Stimulated activated CD4-positive, alpha-beta T cell treated with anti-CD3 and anti-CD28 coated beads, Interleukin-12 subunit alpha, Interleukin-12 subunit beta, amount 100 ng/mL, for 24 hours (primary cell): Measurements from ENCODE around the gene CABP2.
"Not testable (repeated sequence)": the region's sequence is repeated elsewhere in the genome, so short reads cannot be mapped to it uniquely, and the experiment has no call there.

Experiments
- DNase-seq, 2 experiments: peaks; one replicate each; pipeline ENCODE4 v3.0.0-alpha.2; 2020; ENCODE audit warnings: low read depth in 2 of 2

Gene CABP2

DNA sequence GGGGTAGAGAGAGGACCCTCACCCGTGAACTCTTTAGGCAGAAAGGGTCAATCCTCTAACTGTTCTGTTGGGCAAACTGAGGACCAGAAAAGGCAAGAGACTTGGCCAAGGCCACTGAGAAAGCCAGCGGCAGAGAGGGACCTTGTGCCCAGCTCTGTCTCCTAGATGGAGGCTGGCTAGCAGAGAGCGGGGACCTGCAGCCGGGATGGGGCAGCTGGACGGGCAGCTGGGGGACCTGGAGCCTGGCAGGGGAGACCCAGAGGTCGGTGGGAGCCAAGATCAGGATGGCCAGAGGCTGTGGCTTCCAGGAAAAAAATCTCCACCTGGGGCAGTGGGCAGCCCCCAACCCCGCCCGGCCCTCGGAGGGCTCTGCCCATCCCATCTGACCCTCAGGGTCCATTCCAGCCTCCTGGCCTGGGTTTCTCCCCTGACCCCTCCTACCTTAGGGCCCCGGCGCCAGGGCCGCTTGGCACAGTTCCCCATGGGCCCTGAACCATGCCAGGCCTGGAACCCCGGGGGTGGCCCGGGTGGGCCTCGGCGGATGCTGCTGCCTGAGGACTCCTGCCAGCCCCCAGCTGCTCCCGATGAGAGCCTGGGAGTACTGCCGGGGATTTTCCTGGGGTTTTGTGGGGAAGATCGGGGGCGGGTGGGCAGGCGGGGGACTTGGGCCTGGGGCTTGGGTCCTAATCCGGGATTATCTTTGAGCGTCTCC lies at the start of gene CABP2:
Gene CABP2, minus strand, starts transcription at position 603 of the 712 bp plus-strand sequence. Its CDS starts 120 bp downstream, at position 483.
- no peak for DNase-seq

DNA sequence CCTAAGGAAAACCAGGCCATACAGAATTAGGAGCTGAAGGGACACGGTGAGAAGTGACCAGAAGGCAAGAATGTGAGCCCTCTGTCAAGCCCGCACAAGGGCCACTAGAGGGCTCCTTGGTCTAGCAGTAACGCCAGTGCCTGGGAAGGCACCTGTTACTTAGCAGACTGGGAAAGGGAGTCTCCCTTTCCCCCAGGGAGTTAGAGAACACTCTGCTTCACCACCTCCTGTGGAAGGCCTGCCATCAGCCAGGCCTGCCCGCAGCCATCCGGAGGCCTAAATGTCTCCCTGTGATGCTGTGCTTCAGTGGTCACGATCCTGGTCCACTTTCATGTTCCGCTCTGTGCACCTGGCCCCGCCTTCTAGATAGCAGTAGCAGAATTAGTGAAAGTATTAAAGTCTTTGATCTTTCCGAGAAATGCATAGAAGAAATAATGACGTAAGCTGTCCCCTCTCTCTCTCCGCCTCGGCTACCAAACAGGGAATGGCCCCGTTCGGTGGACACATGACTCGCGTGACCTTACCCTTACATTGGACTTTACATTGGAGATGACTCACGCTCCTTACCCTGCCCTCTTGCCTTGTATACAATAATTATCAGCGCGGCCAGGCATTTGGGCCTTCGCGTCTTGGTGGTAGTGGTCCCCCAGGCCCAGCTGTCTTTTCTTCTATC lies 49.6 kb upstream of the CABP2 start:
- DNase-seq: peak in 1 of 2 experiments; percentile 24

DNA sequence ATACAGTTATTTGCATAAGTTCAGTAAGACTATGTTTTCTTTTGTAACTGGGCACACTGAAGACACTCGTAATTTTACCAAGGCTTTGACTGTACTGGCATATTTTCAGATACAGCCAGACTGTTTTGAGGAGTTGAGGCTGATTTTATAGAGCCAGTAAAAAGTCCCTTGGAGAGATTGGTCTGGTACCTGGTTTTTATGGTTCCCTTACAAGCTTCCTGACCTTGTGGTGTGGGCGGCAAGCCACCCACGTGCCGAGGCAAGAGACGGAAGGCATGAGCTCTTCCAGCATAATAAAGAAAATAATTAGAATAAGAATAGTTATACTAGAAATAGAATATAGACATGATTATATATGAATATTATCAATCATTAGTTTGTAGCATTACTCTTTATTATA lies 49.1 kb upstream of the CABP2 start:
- no peak for DNase-seq

DNA sequence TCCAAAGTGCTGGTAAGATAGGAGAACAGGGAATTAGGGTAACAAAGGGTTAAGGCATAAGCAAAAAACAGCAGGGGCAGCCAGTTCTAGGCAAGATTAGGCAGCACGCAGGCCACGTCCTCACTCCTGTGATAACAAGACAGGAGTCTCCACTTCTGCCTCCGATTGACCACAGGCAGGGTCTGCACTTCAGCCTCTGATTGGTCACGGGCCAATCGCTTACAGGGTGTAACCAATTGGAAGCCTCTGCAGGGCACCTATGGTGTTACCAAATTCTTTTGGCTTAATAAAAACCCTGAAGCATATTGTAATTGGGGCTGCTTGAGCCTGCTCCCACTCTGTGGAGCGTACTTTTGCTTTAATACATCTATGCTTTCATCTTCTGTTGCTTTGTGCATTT lies 48.2 kb upstream of the CABP2 start:
- no peak for DNase-seq

DNA sequence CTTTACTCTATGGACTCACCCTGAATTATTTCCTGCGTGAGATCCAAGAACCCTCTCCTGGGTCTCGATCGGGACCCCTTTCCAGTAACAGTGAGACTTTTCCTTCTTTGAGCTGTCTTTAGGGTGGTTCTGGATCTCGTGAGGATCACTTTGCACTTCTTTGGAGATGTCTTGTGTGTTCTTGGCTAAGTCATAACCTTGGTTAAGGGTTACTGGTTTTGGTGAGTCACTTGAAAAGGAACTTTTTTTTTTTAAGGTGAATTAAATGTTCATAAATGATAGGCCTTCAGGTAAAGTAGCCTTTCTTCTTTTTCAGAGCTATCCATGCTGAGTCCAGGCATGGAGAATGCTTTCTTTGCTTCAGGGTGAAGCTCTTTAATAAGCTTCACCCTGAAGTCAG lies 41.0 kb upstream of the CABP2 start:
- no peak for DNase-seq

DNA sequence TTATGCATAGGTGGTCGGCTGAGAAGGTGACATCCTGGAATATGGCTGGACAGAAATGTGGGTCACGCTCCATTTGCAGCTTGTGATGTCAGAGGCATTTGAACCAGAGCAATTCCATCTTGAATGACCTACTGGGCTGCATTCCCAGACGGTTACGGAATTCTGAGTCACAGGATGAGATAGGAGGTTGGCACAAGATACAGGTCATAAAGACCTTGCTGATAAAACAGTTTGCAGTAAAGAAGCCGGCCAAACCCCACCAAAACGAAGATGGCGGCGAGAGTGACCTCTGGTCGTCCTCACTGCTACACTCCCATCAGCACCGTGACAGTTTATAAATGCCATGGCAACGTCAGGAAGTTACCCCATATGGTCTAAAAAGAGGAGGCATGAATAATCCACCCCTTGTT lies 40.5 kb upstream of the CABP2 start:
- not testable (repeated sequence) for DNase-seq

DNA sequence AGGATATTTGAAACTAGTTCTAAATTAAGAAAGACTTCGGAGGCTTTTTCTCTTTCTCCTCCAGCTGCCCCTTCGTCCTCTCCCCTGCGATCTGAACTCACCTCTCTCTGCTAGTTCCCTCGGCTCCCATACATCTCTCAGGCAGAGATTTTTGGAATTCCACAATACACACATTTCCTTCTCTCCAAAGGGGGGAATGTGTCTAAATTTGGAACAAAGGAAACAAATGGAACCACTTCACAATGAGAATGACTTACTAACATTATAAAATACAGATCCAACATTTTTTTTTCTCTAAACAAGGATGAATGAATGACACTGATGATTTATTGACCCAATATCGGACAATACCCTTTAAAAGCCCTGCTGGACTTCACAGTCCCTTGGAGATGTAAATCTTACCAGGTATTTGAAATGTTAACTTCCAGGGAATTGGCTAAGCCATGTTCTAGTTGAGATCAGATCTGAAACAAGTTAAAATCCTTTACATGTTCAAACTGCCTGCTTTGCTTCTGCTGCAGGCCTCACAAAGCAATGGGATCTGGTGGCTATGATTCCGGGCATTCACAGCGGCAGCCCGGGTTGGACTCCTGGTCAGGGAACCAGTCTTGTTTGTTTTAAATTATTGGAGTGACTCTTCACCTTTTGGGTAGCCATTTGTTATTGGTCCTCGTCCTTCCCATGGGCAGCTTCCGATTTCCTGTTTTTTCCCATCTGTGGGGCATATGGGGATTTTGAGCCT lies 39.9 kb upstream of the CABP2 start:
- DNase-seq: no peak

DNA sequence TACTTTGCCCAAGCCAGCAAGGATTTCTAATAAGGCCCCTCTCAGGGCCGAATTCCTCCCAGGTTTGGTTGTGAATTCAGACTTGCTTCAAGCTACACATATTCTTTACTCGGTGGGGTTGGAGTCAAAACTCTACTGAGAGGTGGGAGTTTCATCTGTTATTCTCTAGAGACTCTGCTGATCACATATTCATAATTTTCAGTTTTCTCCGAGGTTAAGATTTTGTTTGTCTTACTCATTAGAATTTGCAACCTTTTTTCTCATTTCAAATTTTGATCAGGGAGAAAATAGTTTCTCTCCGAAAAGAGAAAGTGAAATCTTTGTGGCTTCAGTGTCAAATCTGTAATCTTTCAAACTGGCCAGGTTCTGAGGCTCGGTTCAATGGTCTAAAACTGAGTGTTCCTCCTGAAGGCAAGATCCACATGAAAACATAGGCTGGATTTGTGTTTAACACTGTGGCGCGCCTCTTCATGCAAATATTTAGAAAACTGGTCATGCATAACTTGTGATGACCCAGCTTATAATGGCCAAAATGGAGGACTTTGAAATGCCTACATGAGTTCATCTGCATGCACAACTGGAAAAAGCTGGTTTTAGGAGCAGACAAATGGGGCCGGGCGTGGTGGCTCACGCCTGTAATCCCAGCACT lies 38.8 kb upstream of the CABP2 start:
- DNase-seq: no peak

DNA sequence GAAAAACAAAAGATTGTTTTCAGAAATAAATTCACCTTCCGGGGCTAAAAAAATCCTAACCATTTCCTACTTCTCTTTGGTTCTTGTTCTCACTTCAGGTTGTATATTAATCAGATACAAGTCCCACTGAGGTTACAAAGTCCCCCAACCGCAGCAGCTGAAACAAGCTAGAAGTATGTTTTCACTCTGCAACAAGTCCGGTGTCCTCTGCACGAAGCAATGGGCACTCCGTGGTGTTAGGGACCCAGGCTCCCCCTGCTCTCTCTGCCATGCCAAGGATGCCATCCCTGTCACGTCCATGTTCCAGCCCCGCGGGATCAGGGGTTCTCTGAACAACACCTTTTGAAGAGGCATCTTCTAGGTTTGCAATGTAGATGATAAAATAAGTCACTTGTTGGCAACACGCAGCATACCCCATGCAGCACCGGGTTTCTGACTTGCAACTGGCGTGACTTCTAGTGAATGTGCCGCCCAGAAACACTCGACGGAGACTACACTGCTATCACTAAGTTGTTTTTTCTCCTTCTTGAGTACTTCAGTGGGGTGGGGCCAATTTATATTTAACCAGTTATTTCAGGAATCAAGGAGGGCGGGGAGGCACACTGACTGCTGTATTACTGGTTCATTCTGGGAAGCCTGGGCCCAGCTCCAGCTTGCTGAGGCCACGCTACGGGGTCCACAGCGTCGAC lies 35.0 kb upstream of the CABP2 start:
- no peak for DNase-seq

DNA sequence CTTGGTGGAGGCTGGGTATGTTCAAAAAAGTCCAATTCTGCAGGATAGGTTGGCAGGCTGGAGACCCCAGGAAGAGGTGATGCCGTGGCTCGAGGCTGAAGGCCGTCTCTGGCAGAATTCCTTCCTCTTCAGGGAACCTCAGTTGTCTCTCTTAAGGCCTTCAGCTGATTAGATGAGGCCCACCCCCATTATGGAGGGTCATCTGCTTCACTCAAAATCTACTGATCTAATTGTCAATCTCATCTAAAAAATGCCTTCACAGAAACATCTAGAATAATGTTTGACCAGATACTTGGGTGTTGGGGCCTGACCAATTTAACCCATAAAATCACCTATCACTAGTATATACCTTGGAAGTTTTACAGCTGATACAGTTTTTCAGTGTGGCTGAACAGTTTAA lies 33.0 kb upstream of the CABP2 start:
- no peak for DNase-seq

DNA sequence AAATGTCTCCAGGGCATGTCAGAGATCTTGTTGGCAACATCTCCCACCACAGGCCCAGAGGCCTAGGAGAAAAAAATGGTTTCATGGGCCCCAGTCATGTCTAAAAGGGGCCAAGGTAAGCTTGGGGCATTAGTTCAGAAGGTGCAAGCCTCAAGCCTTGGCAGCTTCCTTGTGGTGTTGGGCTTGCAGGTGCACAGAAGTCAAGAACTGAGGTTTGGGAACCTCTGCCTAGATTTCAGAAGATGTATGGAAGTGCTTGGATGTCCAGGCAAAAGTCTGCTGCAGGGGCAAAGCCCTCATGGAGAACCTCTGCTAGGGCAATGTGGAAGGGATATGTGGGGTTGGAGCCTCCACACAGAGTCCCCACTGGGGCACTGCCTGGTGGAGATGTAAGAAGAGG lies 28.5 kb upstream of the CABP2 start:
- not testable (repeated sequence) for DNase-seq

DNA sequence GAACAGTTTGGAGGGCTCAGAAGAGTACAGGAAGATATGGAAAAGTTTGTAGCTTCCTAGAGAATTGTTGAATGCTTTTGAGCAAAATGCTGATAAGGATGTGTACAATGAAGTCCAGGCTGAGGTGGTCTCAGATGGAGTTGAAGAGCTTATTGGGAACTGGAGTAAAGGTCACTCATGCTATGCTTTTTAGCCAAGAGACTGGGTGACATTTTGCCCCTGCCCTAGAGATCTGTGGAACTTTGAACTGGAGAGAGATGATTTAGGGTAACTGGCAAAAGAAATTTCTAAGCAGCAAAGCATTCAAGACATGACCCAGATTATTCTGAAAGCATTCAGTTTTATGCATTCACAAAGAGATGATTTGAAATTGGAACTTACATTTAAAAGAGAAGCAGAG lies 27.9 kb upstream of the CABP2 start:
- no peak for DNase-seq

DNA sequence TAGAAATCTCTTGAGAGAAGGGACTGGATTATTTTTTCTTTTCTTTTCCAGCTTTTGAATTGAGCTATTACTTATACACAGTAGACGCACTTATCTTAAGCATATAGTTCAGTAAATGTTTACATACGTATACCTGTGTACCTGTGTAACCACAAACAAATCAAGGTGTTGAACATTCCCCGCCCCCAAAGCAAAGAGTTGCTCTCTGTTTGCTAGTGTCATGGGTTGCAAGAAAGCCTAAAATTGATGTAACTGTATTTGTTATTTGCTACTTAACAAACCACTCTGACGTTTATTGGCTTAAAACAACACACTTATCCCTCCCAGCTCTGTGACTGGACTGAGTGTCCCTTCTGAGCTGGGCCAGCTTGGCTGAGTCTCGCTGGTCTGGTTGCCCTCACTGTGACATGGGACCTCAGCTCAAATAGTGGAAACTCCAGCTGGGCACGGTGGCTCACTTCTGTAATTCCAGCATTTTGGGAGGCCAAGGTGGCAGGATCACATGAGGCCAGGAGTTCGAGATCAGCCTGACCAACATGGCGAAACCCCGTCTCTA lies 25.4 kb upstream of the CABP2 start:
- DNase-seq: no peak

DNA sequence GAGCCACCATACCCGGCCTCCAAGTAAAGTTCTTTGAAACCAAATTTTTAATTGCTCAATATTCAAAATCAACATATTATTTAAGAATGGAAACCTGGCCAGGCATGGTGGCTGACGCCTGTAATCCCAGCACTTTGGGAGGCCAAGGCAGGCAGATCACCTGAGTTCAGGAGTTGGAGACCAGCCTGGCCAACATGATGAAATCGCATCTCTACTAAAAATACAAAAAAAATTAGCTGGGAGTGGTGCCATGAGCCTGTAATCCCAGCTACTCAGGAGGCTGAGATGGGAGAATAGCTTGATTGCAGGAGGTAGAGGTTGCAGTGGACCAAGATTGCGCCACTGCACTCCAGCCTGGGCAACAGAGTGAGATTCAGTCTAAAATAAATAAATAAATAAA lies 24.9 kb upstream of the CABP2 start:
- not testable (repeated sequence) for DNase-seq

DNA sequence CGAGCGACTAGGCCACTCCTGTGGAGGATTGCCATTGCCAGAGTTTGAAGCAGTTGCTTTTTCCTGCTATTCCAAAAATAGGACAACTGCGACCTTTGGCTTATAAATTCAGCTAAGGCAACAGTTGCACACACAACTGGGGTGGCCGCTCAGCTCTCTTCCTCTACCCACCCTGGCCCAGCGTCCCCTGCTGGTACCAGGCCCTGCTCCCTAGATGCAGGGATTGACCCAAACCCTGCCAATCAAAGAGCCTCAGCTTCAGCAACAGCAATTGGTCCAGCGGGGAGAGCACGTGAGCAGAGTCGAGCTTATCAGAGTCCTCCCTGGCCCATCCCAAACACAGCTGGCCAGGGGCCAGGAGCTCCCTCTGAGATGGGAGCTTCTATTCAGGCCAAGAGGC lies 22.0 kb upstream of the CABP2 start:
- no peak for DNase-seq

DNA sequence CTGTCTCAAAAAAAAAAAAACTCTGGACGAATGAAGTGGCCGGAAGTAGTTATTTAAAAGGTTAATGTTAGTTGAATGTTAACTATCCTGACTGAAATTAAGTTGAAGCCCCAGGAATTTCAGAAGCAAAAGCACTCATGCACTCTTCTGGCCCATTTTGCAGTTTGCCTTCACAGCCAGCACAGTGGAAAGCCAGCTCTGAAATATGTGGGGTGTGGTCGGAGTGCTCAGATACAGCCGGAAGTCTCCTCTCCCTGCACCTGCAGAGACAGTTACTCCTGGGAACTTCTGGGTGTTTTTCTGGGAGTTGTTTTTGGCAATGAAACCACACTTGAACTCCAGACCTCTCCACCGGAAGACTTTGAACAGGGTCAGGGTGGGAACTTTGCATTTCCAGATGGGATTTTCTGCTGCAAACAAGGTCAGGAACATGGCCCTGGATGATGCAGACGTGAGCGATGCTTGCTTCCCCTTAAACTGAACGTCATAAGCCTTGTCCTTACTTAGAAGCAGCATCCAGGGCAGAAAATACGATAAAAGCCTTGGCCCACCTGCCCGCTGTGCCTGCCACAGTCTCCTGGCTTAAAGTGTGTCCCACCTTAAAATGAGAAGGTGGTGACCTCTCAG lies 21.5 kb upstream of the CABP2 start:
- no peak for DNase-seq

DNA sequence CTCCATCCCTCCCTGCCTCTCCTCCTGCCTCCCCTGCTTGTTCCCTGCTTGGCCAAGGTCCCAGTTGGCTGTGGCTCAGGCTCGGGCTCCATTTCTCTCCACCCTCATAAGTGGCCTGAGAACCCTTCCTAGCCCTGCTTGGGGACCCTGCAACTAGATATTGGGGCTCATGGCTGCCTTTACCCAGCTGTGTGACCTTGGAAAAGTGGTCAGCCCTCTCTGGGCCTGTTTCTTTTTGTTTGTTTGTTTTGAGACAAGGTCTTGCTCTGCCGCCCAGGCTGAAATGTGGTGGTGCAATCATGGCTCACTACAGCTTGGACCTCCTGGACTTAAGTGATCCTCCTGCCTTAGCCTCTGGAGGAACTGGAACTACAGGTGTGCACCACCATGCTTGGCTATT lies 20.3 kb upstream of the CABP2 start:
- no peak for DNase-seq

DNA sequence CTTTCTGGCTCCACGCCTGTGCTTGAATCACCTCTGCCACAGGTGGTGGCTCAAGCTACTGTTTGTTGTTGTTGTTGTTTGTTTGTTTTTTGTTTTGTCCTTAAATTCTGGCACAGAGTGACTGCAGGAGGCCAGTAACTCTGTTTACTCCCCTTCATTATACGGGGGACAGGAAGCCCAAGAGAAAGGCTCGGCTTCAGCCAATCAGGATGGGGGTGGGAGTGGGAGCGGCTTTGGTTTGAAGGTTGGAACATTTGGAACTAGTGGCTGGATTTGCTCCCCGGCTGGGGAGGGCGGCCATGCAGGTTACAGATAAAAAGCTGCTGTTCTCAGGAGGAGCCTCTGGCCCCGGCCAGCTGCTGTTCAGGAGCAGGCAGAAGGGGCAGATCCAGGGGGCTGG lies 19.7 kb upstream of the CABP2 start:
- no peak for DNase-seq

DNA sequence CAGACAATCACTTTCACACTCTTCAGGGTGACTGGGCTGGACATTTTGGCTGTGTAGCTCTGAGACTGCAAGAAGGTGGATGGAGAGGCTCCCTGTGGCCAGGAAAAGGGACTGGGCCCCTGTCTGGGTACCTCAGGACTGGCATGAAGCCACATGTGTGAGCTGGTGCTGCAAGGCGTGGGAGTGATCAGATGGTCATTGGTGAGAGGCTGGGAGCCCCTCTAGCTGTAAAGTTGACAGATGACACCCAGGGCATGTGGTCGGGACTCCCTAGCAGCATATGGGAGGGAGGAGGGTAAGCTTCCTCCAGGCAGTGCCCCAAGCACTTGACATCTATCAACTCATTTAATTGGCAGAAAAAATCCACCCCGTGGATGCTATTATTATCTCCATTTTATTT lies 18.9 kb upstream of the CABP2 start:
- DNase-seq: no peak

DNA sequence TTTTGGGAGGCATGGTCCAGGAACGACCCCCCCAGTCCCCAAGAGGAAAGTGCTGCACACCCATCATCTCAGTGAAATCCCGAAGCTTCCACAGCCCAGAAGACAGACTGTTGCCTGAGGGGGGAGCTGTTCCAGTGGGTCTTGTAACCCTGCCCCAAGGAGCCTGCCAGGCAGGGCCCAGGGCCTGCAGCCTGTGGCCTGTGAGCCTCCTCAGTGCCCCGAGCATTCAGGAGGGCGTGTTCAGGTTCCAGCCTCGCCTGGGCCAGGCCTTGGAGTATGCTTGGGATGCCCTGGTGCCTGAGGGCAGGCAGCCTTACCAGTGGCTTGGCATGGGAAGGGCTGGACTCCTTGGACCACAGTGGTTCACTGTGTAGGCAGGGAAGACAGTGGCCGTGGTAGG lies 18.0 kb upstream of the CABP2 start:
- no peak for DNase-seq

DNA sequence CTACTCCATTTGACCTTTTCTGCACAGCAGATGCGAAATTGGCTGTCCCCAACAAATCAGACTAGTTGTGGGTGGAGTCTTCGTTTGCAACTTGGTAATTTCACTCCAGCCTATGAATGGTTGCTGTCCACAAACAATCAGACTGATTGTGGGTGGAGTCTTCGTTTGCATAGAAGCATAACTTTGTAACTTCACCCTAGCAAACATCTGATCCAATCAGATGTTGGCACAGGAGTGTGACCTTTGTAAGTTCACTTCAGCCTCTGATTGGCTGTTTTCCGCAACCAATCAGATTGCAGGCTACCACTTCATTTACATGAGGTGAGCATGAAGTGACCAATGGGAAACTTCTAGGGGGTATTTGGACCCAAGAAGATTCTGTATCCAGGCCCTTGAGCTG lies 16.3 kb upstream of the CABP2 start:
- no peak for DNase-seq
